WTC11 (cell line): ENCODE data around the gene RANBP3L.

Source experiments
- ESRRA ChIP-seq: sonication (generic); formaldehyde crosslinking; IDR thresholded peaks from 2 replicates; pipeline ENCODE4 v1.8.1; 2022; ENCODE audit warnings: mild to moderate bottlenecking, missing genetic modification reagents, borderline replicate concordance
- JUN ChIP-seq: sonication (generic); formaldehyde crosslinking; IDR thresholded peaks from 2 replicates; pipeline ENCODE4 v1.8.0; 2023; ENCODE audit warnings: mild to moderate bottlenecking, missing genetic modification reagents
- KAT7 ChIP-seq: sonication (generic); formaldehyde crosslinking; IDR thresholded peaks from 2 replicates; pipeline ENCODE4 v1.8.1; 2023; ENCODE audit warnings: missing genetic modification reagents, mild to moderate bottlenecking, borderline replicate concordance
- NR3C1 ChIP-seq: sonication (generic); formaldehyde crosslinking; conservative IDR thresholded peaks from 2 replicates; pipeline ENCODE4 v1.8.1; 2023; ENCODE audit warnings: low read depth, mild to moderate bottlenecking, missing genetic modification reagents
- SMAD4 ChIP-seq: sonication (generic); formaldehyde crosslinking; IDR thresholded peaks from 2 replicates; pipeline ENCODE4 v1.8.0; 2022; ENCODE audit warnings: mild to moderate bottlenecking, missing genetic modification reagents
- TCF7 ChIP-seq: sonication (generic); formaldehyde crosslinking; IDR thresholded peaks from 2 replicates; pipeline ENCODE4 v1.8.0; 2022; ENCODE audit warnings: mild to moderate bottlenecking, low read depth, missing genetic modification reagents, moderate library complexity
- ZNF263 ChIP-seq: sonication (generic); formaldehyde crosslinking; IDR thresholded peaks from 2 replicates; pipeline ENCODE4 v1.8.1; 2022; ENCODE audit warnings: low read depth, mild to moderate bottlenecking, moderate library complexity, missing genetic modification reagents
- TF ChIP-seq, protein P1 (sequence below): sonication (generic); formaldehyde crosslinking; IDR thresholded peaks from 2 replicates; pipeline ENCODE4 v1.8.1; 2022; ENCODE audit warnings: low read depth, mild to moderate bottlenecking, moderate library complexity, missing genetic modification reagents, borderline replicate concordance
- TF ChIP-seq, protein P2 (sequence below): sonication (generic); formaldehyde crosslinking; IDR thresholded peaks from 2 replicates; pipeline ENCODE4 v1.8.1; 2023; ENCODE audit warnings: mild to moderate bottlenecking, missing genetic modification reagents
- TF ChIP-seq, protein P3 (sequence below): fragments of 200-600 bp; IDR thresholded peaks from 2 replicates; pipeline ENCODE4 v1.8.0; 2022; ENCODE audit warnings: antibody characterized with exemption
- TF ChIP-seq, protein P4 (sequence below): sonication (generic); formaldehyde crosslinking; IDR thresholded peaks from 2 replicates; pipeline ENCODE4 v1.8.0; 2022; ENCODE audit warnings: mild to moderate bottlenecking, missing genetic modification reagents
- TF ChIP-seq, protein P5 (sequence below): fragments of 250-450 bp; sonication (Bioruptor Pico); IDR thresholded peaks from 2 replicates; pipeline ENCODE4 v1.8.0; 2021; ENCODE audit warnings: mild to moderate bottlenecking
- TF ChIP-seq, protein P6 (sequence below): sonication (generic); formaldehyde crosslinking; IDR thresholded peaks from 2 replicates; pipeline ENCODE4 v1.8.0; 2023; ENCODE audit warnings: missing genetic modification reagents, mild to moderate bottlenecking, borderline replicate concordance

DNA sequence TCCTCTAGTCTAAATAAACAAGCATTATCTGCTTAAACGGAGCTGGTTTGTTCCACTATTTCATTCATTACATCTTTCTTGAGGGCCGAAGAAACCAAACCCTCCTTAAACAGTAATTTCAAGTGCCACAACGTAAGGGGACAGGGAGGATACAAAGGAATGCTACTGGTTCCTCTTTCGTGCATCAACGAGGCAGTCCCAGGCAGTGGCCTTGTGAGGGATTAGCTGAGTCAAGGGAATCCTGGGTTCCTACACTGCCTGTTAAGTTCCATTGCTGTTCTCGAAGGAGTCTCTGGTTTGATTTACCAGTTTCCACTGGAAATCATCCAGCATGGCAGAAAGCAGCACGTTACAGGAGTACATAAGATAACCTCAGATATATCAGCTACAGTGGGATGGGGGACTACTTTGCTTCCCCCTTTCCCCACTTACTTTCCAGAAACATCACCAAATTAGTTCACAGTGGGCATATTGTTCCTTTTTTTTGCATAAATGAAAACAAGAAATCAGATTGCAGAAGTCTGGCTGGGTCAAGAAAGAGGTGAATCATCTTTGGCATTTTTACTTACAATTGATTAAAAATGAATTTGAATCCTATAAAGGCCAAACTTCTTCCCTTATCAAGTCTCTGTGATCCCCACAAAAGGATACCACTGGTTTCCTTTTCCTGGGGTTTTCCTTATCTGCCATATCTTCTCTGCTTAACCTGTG is 2.5 kb upstream of the RANBP3L start:
- TF ChIP-seq, protein P1, sequence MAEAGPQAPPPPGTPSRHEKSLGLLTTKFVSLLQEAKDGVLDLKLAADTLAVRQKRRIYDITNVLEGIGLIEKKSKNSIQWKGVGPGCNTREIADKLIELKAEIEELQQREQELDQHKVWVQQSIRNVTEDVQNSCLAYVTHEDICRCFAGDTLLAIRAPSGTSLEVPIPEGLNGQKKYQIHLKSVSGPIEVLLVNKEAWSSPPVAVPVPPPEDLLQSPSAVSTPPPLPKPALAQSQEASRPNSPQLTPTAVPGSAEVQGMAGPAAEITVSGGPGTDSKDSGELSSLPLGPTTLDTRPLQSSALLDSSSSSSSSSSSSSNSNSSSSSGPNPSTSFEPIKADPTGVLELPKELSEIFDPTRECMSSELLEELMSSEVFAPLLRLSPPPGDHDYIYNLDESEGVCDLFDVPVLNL = no peak
- TF ChIP-seq JUN (CRISPR knock-in tag) = no peak
- no peak for TF ChIP-seq ZNF263
- TF ChIP-seq KAT7 = no peak
- no peak for TF ChIP-seq SMAD4 (CRISPR knock-in tag)
- TF ChIP-seq, protein P2, sequence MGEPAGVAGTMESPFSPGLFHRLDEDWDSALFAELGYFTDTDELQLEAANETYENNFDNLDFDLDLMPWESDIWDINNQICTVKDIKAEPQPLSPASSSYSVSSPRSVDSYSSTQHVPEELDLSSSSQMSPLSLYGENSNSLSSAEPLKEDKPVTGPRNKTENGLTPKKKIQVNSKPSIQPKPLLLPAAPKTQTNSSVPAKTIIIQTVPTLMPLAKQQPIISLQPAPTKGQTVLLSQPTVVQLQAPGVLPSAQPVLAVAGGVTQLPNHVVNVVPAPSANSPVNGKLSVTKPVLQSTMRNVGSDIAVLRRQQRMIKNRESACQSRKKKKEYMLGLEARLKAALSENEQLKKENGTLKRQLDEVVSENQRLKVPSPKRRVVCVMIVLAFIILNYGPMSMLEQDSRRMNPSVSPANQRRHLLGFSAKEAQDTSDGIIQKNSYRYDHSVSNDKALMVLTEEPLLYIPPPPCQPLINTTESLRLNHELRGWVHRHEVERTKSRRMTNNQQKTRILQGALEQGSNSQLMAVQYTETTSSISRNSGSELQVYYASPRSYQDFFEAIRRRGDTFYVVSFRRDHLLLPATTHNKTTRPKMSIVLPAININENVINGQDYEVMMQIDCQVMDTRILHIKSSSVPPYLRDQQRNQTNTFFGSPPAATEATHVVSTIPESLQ (CRISPR knock-in tag) = no peak
- TF ChIP-seq, protein P3, sequence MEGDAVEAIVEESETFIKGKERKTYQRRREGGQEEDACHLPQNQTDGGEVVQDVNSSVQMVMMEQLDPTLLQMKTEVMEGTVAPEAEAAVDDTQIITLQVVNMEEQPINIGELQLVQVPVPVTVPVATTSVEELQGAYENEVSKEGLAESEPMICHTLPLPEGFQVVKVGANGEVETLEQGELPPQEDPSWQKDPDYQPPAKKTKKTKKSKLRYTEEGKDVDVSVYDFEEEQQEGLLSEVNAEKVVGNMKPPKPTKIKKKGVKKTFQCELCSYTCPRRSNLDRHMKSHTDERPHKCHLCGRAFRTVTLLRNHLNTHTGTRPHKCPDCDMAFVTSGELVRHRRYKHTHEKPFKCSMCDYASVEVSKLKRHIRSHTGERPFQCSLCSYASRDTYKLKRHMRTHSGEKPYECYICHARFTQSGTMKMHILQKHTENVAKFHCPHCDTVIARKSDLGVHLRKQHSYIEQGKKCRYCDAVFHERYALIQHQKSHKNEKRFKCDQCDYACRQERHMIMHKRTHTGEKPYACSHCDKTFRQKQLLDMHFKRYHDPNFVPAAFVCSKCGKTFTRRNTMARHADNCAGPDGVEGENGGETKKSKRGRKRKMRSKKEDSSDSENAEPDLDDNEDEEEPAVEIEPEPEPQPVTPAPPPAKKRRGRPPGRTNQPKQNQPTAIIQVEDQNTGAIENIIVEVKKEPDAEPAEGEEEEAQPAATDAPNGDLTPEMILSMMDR = no peak
- TF ChIP-seq, protein P4, sequence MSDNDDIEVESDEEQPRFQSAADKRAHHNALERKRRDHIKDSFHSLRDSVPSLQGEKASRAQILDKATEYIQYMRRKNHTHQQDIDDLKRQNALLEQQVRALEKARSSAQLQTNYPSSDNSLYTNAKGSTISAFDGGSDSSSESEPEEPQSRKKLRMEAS (CRISPR knock-in tag) = no peak
- TF ChIP-seq, protein P5, sequence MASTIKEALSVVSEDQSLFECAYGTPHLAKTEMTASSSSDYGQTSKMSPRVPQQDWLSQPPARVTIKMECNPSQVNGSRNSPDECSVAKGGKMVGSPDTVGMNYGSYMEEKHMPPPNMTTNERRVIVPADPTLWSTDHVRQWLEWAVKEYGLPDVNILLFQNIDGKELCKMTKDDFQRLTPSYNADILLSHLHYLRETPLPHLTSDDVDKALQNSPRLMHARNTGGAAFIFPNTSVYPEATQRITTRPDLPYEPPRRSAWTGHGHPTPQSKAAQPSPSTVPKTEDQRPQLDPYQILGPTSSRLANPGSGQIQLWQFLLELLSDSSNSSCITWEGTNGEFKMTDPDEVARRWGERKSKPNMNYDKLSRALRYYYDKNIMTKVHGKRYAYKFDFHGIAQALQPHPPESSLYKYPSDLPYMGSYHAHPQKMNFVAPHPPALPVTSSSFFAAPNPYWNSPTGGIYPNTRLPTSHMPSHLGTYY (CRISPR knock-in tag) = no peak
- TF ChIP-seq, protein P6, sequence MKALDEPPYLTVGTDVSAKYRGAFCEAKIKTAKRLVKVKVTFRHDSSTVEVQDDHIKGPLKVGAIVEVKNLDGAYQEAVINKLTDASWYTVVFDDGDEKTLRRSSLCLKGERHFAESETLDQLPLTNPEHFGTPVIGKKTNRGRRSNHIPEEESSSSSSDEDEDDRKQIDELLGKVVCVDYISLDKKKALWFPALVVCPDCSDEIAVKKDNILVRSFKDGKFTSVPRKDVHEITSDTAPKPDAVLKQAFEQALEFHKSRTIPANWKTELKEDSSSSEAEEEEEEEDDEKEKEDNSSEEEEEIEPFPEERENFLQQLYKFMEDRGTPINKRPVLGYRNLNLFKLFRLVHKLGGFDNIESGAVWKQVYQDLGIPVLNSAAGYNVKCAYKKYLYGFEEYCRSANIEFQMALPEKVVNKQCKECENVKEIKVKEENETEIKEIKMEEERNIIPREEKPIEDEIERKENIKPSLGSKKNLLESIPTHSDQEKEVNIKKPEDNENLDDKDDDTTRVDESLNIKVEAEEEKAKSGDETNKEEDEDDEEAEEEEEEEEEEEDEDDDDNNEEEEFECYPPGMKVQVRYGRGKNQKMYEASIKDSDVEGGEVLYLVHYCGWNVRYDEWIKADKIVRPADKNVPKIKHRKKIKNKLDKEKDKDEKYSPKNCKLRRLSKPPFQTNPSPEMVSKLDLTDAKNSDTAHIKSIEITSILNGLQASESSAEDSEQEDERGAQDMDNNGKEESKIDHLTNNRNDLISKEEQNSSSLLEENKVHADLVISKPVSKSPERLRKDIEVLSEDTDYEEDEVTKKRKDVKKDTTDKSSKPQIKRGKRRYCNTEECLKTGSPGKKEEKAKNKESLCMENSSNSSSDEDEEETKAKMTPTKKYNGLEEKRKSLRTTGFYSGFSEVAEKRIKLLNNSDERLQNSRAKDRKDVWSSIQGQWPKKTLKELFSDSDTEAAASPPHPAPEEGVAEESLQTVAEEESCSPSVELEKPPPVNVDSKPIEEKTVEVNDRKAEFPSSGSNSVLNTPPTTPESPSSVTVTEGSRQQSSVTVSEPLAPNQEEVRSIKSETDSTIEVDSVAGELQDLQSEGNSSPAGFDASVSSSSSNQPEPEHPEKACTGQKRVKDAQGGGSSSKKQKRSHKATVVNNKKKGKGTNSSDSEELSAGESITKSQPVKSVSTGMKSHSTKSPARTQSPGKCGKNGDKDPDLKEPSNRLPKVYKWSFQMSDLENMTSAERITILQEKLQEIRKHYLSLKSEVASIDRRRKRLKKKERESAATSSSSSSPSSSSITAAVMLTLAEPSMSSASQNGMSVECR = no peak
- TF ChIP-seq NR3C1 (CRISPR knock-in tag) = no peak
- no peak for TF ChIP-seq TCF7 (CRISPR knock-in tag)
- no peak for TF ChIP-seq ESRRA (CRISPR knock-in tag)
